SU-DHL-6 (cell line): Measurements from ENCODE around the gene USP30.

Source experiments
- H2AFZ ChIP-seq: fragments of 200-600 bp; sonication (generic); 2 replicates; pipeline ENCODE4 v1.6.1; 2014; ENCODE audit warnings: low read depth, mild to moderate bottlenecking, moderate library complexity, mixed read lengths, antibody characterized with exemption, low read length; ENCODE audit not compliant: severe bottlenecking
- H3F3A ChIP-seq: fragments of 200-600 bp; shearing (Covaris generic); 2 replicates; pipeline ENCODE4 v1.6.0; 2016; ENCODE audit warnings: antibody characterized with exemption, mild to moderate bottlenecking; ENCODE audit not compliant: insufficient read depth
- H3K27ac ChIP-seq: fragments of 200-600 bp; sonication (generic); 2 replicates; pipeline ENCODE4 v1.5.1; 2016; ENCODE audit warnings: low read depth, mild to moderate bottlenecking, low read length, moderate library complexity, mixed read lengths
- H3K27me3 ChIP-seq: fragments of 200-600 bp; sonication (generic), shearing (Covaris generic); 2 replicates; pipeline ENCODE4 v1.6.0; 2014; ENCODE audit warnings: mild to moderate bottlenecking, low read length
- H3K36me3 ChIP-seq: fragments of 200-600 bp; sonication (generic); 2 replicates; pipeline ENCODE4 v1.6.1; 2014; ENCODE audit warnings: mild to moderate bottlenecking, low read length, mixed read lengths
- H3K4me2 ChIP-seq: fragments of 300-600, 200-600 bp; shearing (Covaris generic), sonication (generic); 2 replicates; pipeline ENCODE4 v1.6.0; 2014; ENCODE audit warnings: low read length, low read depth, mild to moderate bottlenecking; ENCODE audit not compliant: poor library complexity, severe bottlenecking
- H3K4me3 ChIP-seq: fragments of 200-600 bp; sonication (generic); 2 replicates; pipeline ENCODE4 v1.5.1; 2014; ENCODE audit warnings: antibody characterized with exemption, low read length, mild to moderate bottlenecking, mixed read lengths; ENCODE audit not compliant: insufficient read depth, poor library complexity, severe bottlenecking
- H3K79me2 ChIP-seq: fragments of 200-600 bp; sonication (generic); 2 replicates; pipeline ENCODE4 v1.6.1; 2014; ENCODE audit warnings: mild to moderate bottlenecking, low read length, moderate library complexity; ENCODE audit not compliant: insufficient read depth
- H3K9ac ChIP-seq: fragments of 200-600 bp; sonication (generic); 2 replicates; pipeline ENCODE4 v1.7.0; 2014; ENCODE audit warnings: mild to moderate bottlenecking, low read length
- H3K9me2 ChIP-seq: fragments of 200-600 bp; sonication (generic); replicated peaks from 2 replicates; pipeline ENCODE4 v1.6.1; 2014; ENCODE audit warnings: low read length; ENCODE audit not compliant: insufficient read depth
- H3K9me3 ChIP-seq: fragments of 200-600 bp; sonication (generic); 2 replicates; pipeline ENCODE4 v1.6.1; 2014; ENCODE audit warnings: low read length, mixed read lengths; ENCODE audit not compliant: insufficient read depth
- H4K20me1 ChIP-seq: fragments of 200-600 bp; sonication (generic); 2 replicates; pipeline ENCODE4 v1.6.1; 2014; ENCODE audit warnings: low read depth, mild to moderate bottlenecking, antibody characterized with exemption, low read length, moderate library complexity, mixed read lengths
- EZH2phosphoT487 ChIP-seq: fragments of 200-600 bp; sonication (generic), shearing (Covaris generic); conservative IDR thresholded peaks from 2 replicates; pipeline ENCODE4 v1.6.1; 2018; ENCODE audit warnings: mild to moderate bottlenecking, antibody characterized with exemption, low read length, moderate library complexity, mixed read lengths
- TF ChIP-seq, protein P1 (sequence below): fragments of 200-600 bp; sonication (generic); IDR thresholded peaks from one replicate; pipeline ENCODE4 v1.5.1; 2017; ENCODE audit warnings: antibody characterized with exemption, mild to moderate bottlenecking, low read length, moderate library complexity; ENCODE audit not compliant: insufficient read depth, poor library complexity, severe bottlenecking

Gene USP30

GRCh38 chr12:109105176-109105575, 52.8 kb downstream of the USP30 start:
- Histone ChIP-seq H4K20me1 (no peaks in the 10 kb centered on the region), H3K27ac (no peak overlapping the region), H3F3A (0 out of 2 replicates have a peak, but pooled peaks cover 3% of the 10 kb centered on the region), H3K4me3 (no peak overlapping the region), H3K79me2 (no peaks in the 10 kb centered on the region; the same call in 1 of the 2 replicates), H3K36me3 (peaks cover 10% of the 10 kb centered on the region; the same call in 1 of the 2 replicates), H3K9ac (no peak overlapping the region), H3K9me3 (no peaks in the 10 kb centered on the region), H2AFZ (no peak overlapping the region), H3K9me2 (no peaks in the 10 kb centered on the region), H3K4me2 (no peak overlapping the region), H3K27me3 (no peaks in the 10 kb centered on the region)
- TF ChIP-seq EZH2phosphoT487: no peak
- TF ChIP-seq, protein P1, sequence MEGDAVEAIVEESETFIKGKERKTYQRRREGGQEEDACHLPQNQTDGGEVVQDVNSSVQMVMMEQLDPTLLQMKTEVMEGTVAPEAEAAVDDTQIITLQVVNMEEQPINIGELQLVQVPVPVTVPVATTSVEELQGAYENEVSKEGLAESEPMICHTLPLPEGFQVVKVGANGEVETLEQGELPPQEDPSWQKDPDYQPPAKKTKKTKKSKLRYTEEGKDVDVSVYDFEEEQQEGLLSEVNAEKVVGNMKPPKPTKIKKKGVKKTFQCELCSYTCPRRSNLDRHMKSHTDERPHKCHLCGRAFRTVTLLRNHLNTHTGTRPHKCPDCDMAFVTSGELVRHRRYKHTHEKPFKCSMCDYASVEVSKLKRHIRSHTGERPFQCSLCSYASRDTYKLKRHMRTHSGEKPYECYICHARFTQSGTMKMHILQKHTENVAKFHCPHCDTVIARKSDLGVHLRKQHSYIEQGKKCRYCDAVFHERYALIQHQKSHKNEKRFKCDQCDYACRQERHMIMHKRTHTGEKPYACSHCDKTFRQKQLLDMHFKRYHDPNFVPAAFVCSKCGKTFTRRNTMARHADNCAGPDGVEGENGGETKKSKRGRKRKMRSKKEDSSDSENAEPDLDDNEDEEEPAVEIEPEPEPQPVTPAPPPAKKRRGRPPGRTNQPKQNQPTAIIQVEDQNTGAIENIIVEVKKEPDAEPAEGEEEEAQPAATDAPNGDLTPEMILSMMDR: no peak

- no peaks in the 10 kb centered on the region for H3K9me2 ChIP-seq
- H3K27ac ChIP-seq: no peak overlapping the region
- 0 out of 2 replicates have a peak, but pooled peaks cover 5% of the 10 kb centered on the region for H3K36me3 ChIP-seq
- H3F3A ChIP-seq: 0 out of 2 replicates have a peak, but pooled peaks cover 3% of the 10 kb centered on the region
- TF ChIP-seq, protein P1: no peak
- no peak for TF ChIP-seq EZH2phosphoT487
- H3K4me3 ChIP-seq: no peak overlapping the region
- no peaks in the 10 kb centered on the region for H3K9me3 ChIP-seq
- no peak overlapping the region for H3K9ac ChIP-seq
- no peak overlapping the region for H3K4me2 ChIP-seq
- no peak overlapping the region for H2AFZ ChIP-seq
- H4K20me1 ChIP-seq: no peaks in the 10 kb centered on the region
- no peaks in the 10 kb centered on the region for H3K79me2 ChIP-seq
- H3K27me3 ChIP-seq: no peaks in the 10 kb centered on the region
These were observed 57.5 kb downstream of the USP30 start for GRCh38 chr12:109109746-109110350.

DNA sequence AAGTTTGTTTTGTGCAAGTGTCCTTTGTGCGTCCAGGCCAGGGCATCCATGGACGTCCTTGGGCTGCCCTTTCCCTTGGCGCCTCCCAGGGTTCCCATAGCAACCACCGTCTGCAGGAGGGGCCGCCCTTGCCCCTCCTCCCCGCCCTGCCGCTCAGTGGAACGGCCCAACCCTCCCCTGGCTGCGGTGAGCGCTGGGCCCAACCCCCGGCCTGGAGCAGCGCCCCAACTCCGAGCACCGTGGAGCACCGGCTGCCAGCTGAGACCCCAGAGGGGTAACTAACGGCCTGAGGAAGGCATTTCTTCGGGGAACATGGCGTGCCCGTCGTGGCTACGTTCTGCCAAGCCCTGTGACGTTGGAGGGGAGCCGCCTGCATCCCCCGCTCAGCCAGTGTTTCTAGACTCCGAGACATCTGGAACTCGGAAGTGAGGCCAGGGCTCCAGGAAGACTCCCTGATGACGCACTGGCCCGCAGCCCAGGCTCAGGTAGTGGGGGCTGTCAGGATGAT, 58.7 kb downstream of the USP30 start:
- Histone ChIP-seq H3F3A (0 out of 2 replicates have a peak, but pooled peaks cover 3% of the 10 kb centered on the region), H3K9me2 (no peaks in the 10 kb centered on the region), H3K4me3 (no peak overlapping the region), H3K9me3 (no peaks in the 10 kb centered on the region), H4K20me1 (no peaks in the 10 kb centered on the region), H3K4me2 (peak overlapping the region; percentile 45), H3K9ac (peak overlapping the region; percentile 8; the same call in 1 of the 2 replicates), H3K79me2 (no peaks in the 10 kb centered on the region), H2AFZ (peak overlapping the region; percentile 40), H3K27ac (peak overlapping the region; percentile 38), H3K27me3 (no peaks in the 10 kb centered on the region), H3K36me3 (no peaks in the 10 kb centered on the region)
- TF ChIP-seq EZH2phosphoT487: no peak
- TF ChIP-seq, protein P1: no peak
